Fibroblast of skin of left quadriceps (primary cell): ENCODE measurements around the gene FLT3.

Source experiments
- DNase-seq, 2 experiments: peaks; one replicate each; pipeline ENCODE4 v3.0.0-alpha.2; 2013; ENCODE audit warnings: low read depth in 2 of 2

The FLT3 gene

GRCh38 chr13:27961227-27962085, 138.9 kb downstream of the FLT3 start:
- DNase-seq, result no peak

- DNase-seq, result no peak
Observed at GRCh38 chr13:27960362-27961226, 139.8 kb downstream of the FLT3 start.

GRCh38 chr13:27959976-27960361, 140.4 kb downstream of the FLT3 start:
- no peak for DNase-seq

GRCh38 chr13:27956576-27957300, 143.6 kb downstream of the FLT3 start:
- DNase-seq, result no peak

- no peak for DNase-seq
Observed at GRCh38 chr13:27955014-27955591, 145.3 kb downstream of the FLT3 start.

- DNase-seq, result no peak
Observed at GRCh38 chr13:27954406-27954851, 145.9 kb downstream of the FLT3 start.

- peak; percentile 20 to 40 for DNase-seq
Observed at GRCh38 chr13:27953676-27954405, 146.5 kb downstream of the FLT3 start.
